ENCODE results near the gene FARP1. TPM values are rescaled to one million over a fixed set of nuclear protein-coding genes. Genes with fewer than 3 reads are reported as not detected.

FARP1 gene
- total and polyA plus RNA-seq, 2 of the 8 experiments (the other 6 are each of a cell fraction or from before 2014, with no cell fraction given) = 24.7 to 104 TPM

DNA sequence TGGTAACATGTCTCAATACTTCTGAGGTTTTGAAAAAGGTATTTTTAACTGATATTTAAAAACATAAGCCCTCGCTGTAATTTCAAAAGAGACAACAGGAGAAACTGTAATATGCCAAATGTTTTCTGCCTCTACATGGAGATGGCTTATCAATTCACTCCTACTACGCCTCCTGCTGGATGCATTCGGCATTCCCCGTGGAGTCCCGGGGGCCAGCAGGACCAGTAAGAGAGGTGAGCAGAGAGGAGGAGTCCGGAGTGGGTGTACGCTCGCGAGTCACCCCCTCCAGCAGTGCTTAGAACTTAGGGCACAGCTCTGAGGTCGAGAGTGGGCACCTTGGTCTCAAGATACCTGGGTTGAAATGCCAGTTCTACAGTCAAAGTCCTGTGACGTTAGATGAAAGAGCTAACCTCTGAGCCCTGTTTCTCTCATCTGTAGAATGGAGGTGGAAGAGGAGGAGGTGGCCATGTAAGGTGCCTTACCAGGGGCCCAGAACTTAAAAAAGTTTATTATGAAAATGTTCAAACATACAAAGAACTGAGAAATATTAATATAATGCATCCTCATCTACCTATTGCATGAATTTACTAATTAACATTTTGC is 323.8 kb downstream of the FARP1 start:
- Histone ChIP-seq H2BK5ac (ENCODE audit: low read depth, low read length) (no peak overlapping the region), H3K4ac (replicated peaks; ENCODE audit: insufficient read length, low read depth, low read length) (no peak overlapping the region), H3K9ac (replicated peaks in 1 of 4; ENCODE audit: extremely low read depth in 1 of 4, low read depth in 3 of 4, low read length in 3 of 4) (no peak overlapping the region), H3K23me2 (ENCODE audit: low read depth, low read length) (no peaks in the 10 kb centered on the region), H3K36me3 (ENCODE audit: control insufficient read depth in 2 of 4, insufficient read depth in 4 of 4, low read length in 3 of 4) (peaks cover 3 to 22% (median 11%) of the 10 kb centered on the region in 4 experiments; a peak in 7 of 8 replicates), H2AFZ (ENCODE audit: low read length) (no peak overlapping the region), H2AK5ac (ENCODE audit: low read depth, low read length) (no peak overlapping the region), H3K79me2 (ENCODE audit: control insufficient read depth in 1 of 2, insufficient read depth in 2 of 2, low read length in 2 of 2) (peaks cover 0 to 33% of the 10 kb centered on the region in 2 experiments; a peak in 2 of 4 replicates), H3K4me3 (ENCODE audit: extremely low read depth in 1 of 4, insufficient read depth in 2 of 4, low read depth in 3 of 4, low read length in 4 of 4) (no peak overlapping the region), H3K9me3 (ENCODE audit: insufficient read depth in 2 of 2, low read depth in 1 of 2, low read length in 1 of 2) (no peaks in the 10 kb centered on the region), H2BK15ac (ENCODE audit: low read length) (no peak overlapping the region), H2BK12ac (ENCODE audit: low read depth, low read length) (no peak overlapping the region), H4K8ac (ENCODE audit: extremely low read depth, insufficient read depth, low read length) (no peak overlapping the region), H3K27me3 (replicated peaks in 1 of 4; ENCODE audit: control insufficient read depth in 3 of 4, extremely low read depth in 1 of 4, insufficient read depth in 3 of 4, low read length in 3 of 4) (no peaks in the 10 kb centered on the region), H2BK20ac (ENCODE audit: low read length) (no peak overlapping the region), H3K23ac (ENCODE audit: insufficient read length) (no peak overlapping the region), H4K91ac (replicated peaks; ENCODE audit: insufficient read length, low read length) (no peak overlapping the region), H4K5ac (ENCODE audit: insufficient read length, low read depth, low read length) (no peak overlapping the region), H3K14ac (ENCODE audit: insufficient read length) (no peak overlapping the region), H2BK120ac (replicated peaks; ENCODE audit: low read depth, low read length) (no peak overlapping the region), H4K20me1 (replicated peaks in 1 of 2; ENCODE audit: control insufficient read depth in 1 of 2, insufficient read depth in 2 of 2, low read length in 2 of 2) (peaks cover 7 to 17% of the 10 kb centered on the region in 2 experiments), H3K79me1 (ENCODE audit: low read depth, low read length) (peaks cover 18% of the 10 kb centered on the region), H3K4me2 (ENCODE audit: insufficient read depth in 1 of 2, low read depth in 2 of 2, low read length in 2 of 2) (no peak overlapping the region), H3K27ac (ENCODE audit: low read depth, low read length) (no peak overlapping the region), H3K18ac (ENCODE audit: extremely low read depth, low read length) (no peak overlapping the region), H3K56ac (replicated peaks; ENCODE audit: insufficient read length, low read depth, low read length) (no peak overlapping the region), H3K4me1 (replicated peaks in 1 of 4; ENCODE audit: control insufficient read depth in 3 of 4, insufficient read depth in 4 of 4, low read length in 3 of 4) (peaks cover 0 to 3% (median 1%) of the 10 kb centered on the region in 4 experiments; a peak in 2 of 7 replicates)
- 51% methylated on average over 11 of the region's 11 CpGs; no CpG with 5 or more reads in 1 of the 2 experiments for WGBS, 2 experiments (ENCODE audit: extremely low coverage in 1 of 2, insufficient coverage in 1 of 2, insufficient read length in 1 of 2, insufficient replicate concordance in 2 of 2, low coverage in 1 of 2, low lambda C conversion rate in 2 of 2, missing lambda C conversion rate in 1 of 2)
- DNase-seq (ENCODE audit: low read depth in 1 of 2, low spot score in 2 of 2) (peak in 1 of 2 experiments; percentile 94), FAIRE-seq (peak; percentile 75)
- TF ChIP-seq TAF1 (IDR thresholded peaks at IDR 0.05; ENCODE audit: low read depth, low read length) (no peak), CTCF (IDR thresholded peaks at IDR 0.05; ENCODE audit: control extremely low read depth in 1 of 3, insufficient read depth in 1 of 3, low read depth in 1 of 3, low read length in 3 of 3) (peak; percentile 75 to 89 (median 87)), SAP30 (IDR thresholded peaks at IDR 0.05; ENCODE audit: insufficient read depth, insufficient replicate concordance, low read length) (no peak), POU5F1 (IDR thresholded peaks at IDR 0.05; ENCODE audit: low read depth, low read length) (0 out of 2 replicates have a peak, but pooled peaks have one; percentile 33), CBX8 (IDR thresholded peaks at IDR 0.05; ENCODE audit: borderline replicate concordance, low read depth, low read length) (no peak), TEAD4 (IDR thresholded peaks at IDR 0.05; ENCODE audit: low read depth, low read length) (peak; percentile 67; the same call in 1 of the 2 replicates), NANOG (IDR thresholded peaks at IDR 0.05; ENCODE audit: insufficient read depth, low read depth, low read length, poor library complexity, severe bottlenecking) (no peak), RAD21 (IDR thresholded peaks at IDR 0.05 in 1 of 2, conservative IDR thresholded peaks at IDR 0.05 in 1 of 2; ENCODE audit: low read depth in 2 of 2, low read length in 2 of 2) (peak; percentile 65 to 73)
- ChIA-PET POLR2A (ENCODE audit: partially characterized antibody) (no interaction called here), CTCF (ENCODE audit: partially characterized antibody) (interaction anchor here (0.6 to 9.6 kb wide), 47 partner anchors 8 to 1281 kb away, joined by 3 to 115 read pairs (median 4); no protein-coding TSS in a partner anchor)

Measured in H1 (cell line).